ENCODE measurements around the gene EVI2A. TPM values are rescaled to one million over a fixed set of nuclear protein-coding genes. Genes with fewer than 3 reads are reported as not detected.

Gene EVI2A
- total RNA-seq, 1 donor from 2014 or later, result 34.1 TPM

DNA sequence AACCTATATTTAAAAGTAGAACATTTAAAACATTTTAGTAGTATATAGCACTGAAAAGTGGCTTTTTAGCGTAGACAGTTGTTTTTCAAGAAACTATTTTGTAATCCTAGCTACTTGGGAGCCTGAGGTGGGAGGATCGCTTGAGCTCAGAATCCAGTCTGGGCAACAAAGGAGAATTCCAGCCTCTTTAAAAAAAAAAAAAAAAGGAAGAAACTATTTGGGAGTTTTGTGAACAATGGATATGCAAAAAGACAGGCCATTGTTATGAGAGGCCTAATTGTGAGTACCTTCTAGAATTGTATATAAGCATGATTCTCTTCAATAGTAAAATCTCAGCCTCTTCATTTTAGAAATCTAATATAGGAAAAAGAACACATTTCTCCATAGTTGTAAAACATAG is 42.0 kb downstream of the EVI2A start:
- intact Hi-C loops (cut with micrococcal nuclease), result no loop called here

DNA sequence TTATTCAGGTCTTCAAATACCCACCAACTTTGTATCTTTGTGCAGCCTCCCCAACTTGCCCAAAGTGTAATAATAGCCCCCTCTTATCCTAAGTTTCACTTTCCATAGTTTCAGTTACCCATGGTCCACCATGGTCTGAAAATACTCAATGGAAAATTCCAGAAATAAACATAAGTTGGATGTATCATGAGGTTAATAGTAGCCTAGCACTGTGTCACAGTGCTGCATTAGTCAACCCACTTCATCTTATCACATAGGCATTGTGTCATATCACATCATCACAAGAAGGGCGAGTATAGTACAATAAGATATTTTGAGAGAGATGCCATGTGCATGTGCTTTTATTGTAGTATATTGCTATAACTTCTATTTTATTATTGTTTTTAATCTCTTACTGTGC is 46.3 kb downstream of the EVI2A start:
- intact Hi-C loops (cut with micrococcal nuclease), result no loop called here

DNA sequence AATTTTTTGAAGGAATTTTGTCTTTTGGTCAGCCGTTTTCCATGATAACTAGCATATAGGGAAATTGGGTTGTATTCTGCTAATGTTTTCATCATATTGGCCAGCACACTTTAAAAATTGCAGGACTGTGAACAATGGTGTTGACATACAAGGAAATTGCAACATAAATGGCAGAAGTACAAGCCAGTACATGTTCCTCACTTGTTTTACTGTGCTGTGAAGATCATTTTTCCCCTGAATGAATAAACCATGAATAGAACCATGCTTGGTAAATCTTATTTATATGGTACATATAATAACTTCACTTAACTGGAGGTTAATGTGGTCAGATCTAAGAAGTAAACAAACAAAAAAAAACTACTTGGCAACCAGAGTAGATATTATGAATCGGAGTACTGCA is 47.2 kb downstream of the EVI2A start:
- intact Hi-C loops (cut with micrococcal nuclease), result no loop called here

DNA sequence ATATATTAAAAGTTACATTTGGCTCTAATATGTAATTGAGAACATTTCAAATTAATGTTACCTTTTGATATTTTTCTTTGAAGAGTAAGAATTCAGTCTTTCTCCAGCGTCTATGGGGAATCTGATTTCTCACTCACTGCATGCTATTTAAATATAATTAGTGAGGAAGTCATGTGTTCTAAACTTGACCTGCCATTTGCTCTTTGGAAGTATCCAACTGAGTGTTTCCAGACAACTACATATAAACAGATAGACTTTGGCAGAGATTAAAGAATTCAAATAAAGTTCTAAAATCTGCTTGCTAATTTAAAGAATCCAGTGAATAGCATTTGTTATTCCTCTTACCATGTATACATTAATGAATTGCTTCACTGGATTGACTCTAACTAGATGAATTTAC is 47.9 kb downstream of the EVI2A start:
- intact Hi-C loops (cut with micrococcal nuclease), result no loop called here

DNA sequence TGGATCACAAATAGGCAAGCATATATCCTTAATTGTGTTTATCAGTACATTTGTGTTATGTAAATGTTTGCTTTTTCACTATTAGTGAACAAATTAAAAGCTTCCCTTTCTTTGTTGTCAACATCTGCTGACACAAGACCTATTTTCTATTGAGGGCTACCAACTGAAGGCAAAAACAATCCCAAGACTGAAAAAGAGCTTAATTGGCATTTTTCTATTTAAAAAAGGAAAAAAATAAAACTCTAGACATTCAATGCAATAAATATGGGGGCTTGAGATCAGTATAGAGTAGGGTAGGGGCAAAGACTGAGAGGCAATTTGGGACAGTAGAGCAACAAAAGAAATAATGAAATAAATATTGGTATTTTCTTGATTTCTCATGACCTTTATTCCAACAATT is 48.6 kb downstream of the EVI2A start:
- intact Hi-C loops (cut with micrococcal nuclease), result no loop called here

DNA sequence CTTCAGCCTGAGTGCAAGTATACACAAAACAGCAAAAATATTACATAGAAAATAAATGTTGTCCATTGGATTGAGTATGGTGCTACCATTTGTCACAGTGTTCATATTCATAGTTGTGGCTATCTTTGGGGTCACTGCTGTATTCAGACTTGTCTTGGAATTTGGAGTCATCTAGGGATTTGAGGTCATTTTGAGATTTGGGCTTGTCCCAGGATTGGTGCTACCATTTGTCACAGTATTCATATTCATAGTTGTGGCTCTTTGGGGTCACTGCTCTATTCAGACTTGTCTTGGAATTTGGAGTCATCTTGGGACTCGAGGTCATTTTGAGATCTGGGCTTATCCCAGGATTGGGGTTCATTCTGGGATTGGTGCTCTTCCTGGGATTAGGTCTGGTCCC is 49.2 kb downstream of the EVI2A start:
- intact Hi-C loops (cut with micrococcal nuclease), result no loop called here

DNA sequence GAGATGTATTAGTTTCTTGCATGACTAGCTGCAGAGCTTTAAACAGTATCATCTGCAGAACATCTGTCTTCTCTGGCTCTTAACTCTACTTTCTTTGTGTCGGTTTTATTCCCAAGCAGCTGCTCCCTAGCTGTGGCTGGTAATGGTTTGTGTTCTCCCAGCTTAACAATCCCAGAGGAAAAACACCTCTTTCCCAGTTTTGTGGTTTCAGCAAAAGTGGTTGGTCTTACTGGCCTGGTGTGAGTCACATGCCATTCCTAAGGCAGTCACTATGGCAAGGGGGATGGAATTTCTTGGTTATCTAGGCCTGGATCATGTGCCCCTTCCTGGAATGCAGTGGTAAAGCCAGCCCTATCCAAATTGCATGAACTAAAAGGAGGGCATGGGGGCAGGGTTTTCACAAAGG is 51.8 kb downstream of the EVI2A start:
- intact Hi-C loops (cut with micrococcal nuclease), result loop anchor here (5.0 kb wide), 1 partner anchor 103 kb away; no protein-coding TSS in a partner anchor

DNA sequence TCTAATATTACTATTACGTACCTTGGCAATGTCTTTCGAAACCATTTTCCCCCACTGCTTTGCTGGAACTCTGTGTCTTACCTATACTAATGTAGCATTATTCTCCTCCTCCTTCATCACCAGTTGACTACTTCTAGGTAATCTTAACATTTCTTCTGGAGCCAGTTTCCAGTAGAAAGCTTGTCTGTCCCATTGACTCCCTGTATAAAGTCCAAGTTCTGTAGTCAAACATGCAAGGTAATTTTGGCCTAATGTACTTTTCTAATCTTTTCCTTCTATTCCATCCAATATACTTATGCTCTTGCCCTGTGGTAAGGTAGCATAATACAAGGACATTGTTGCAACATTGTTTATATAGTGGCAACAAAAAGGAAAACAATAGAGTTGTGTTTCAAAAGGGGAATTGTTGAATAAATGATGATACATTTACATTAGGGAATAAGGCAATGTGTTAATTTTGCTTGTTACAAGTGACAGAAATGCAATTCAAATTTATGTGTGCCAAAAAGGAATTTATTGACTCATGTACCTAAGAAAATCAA is 52.3 kb downstream of the EVI2A start:
- intact Hi-C loops (cut with micrococcal nuclease), result loop anchor here (5.0 kb wide), 1 partner anchor 103 kb away; no protein-coding TSS in a partner anchor

Other genes with a start within 250 kb of the EVI2A start
- gene NF1, start 226.6 kb downstream of the EVI2A start, total RNA-seq, result 24.2 and 24.4 TPM in 2 replicates
- 0.52 and 0.75 TPM in 2 replicates for gene OMG, start 24.4 kb downstream of the EVI2A start, total RNA-seq
- gene EVI2B, start 7.6 kb downstream of the EVI2A start, total RNA-seq, result 63.9 and 65.2 TPM in 2 replicates
- 28.5 and 28.6 TPM in 2 replicates for gene RAB11FIP4, start 70.1 kb upstream of the EVI2A start, total RNA-seq

All from T-helper 2 cell treated with Interferon-gamma antibody and Interleukin-4, amounts not matched to agents 100 ng/mL and 5 ng/mL, for 36 hours (primary cell).